22Rv1 (cell line): ENCODE results near the gene MMP20.

Source experiments
- ZFX ChIP-seq: fragments of 450-650 bp; IDR thresholded peaks from 2 replicates; pipeline ENCODE4 v1.6.1; 2017; ENCODE audit warnings: antibody characterized with exemption, borderline replicate concordance
- TF ChIP-seq, protein P1 (sequence below): fragments of 450-650 bp; IDR thresholded peaks from 2 replicates; pipeline ENCODE4 v1.5.1; 2017; ENCODE audit warnings: mild to moderate bottlenecking

DNA sequence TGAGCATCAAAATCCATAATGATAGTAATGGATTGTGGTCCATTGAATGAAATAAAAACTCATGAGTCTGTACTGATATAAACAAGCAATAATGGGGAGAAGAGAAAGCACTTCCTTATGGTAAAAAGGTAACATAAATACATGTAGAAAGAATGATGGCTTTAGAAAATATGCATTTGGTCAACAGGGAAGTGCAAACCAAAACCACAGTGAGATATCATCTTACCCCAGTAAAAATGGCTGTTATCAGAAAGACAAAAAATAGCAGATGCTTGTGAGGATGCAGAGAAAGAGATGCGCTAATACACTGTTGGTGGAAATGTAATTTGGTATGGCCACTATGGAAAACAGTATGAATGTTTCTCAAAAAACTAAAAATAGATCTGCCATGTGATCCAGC is 6.9 kb upstream of the MMP20 start:
- TF ChIP-seq, protein P1, sequence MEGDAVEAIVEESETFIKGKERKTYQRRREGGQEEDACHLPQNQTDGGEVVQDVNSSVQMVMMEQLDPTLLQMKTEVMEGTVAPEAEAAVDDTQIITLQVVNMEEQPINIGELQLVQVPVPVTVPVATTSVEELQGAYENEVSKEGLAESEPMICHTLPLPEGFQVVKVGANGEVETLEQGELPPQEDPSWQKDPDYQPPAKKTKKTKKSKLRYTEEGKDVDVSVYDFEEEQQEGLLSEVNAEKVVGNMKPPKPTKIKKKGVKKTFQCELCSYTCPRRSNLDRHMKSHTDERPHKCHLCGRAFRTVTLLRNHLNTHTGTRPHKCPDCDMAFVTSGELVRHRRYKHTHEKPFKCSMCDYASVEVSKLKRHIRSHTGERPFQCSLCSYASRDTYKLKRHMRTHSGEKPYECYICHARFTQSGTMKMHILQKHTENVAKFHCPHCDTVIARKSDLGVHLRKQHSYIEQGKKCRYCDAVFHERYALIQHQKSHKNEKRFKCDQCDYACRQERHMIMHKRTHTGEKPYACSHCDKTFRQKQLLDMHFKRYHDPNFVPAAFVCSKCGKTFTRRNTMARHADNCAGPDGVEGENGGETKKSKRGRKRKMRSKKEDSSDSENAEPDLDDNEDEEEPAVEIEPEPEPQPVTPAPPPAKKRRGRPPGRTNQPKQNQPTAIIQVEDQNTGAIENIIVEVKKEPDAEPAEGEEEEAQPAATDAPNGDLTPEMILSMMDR: no peak
- TF ChIP-seq ZFX: no peak
